ENCODE measurements around the gene LTC4S. TPM values are rescaled to one million over a fixed set of nuclear protein-coding genes. Genes with fewer than 3 reads are reported as not detected.

Gene LTC4S, protein sequence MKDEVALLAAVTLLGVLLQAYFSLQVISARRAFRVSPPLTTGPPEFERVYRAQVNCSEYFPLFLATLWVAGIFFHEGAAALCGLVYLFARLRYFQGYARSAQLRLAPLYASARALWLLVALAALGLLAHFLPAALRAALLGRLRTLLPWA
- 1.3 and 1.8 TPM in 2 replicates for total RNA-seq (ENCODE audit: low replicate concordance)

DNA sequence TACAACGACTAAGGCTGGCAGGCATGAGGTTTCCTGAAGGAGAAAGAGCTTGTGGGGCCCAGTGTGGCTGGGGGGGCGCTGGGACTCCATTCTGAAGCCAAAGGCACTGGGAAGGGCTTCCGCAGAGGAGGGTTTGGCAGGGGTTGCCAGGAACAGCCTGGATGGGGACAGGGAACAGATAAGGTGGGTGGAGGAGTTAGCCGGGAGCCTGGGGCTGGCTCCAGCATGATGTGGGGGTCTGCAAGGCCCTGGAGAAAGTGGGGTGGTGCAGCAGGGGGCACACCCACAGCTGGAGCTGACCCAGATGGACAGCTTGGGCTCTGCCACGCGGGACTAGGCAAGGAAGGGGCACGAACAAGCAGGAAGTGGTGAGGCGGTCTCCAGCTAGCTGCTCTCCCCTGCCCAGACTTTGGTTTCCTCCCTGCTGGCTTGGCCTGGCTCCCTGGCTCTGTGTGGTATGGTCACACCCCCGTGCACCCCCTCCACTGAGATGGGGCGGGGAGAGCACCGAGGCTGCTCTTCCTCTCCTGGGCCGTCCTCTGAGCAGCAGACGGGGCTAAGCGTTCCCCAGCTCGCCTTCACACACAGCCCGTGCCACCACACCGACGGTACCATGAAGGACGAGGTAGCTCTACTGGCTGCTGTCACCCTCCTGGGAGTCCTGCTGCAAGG lies at the start of gene LTC4S:
TSS of gene LTC4S (plus strand) at position 519 of the 672 bp plus-strand sequence. CDS start at position 614, 95 bp downstream.

GRCh38 chr5:179806250-179807048 lies 12.7 kb downstream of the LTC4S start, which contains the start of gene MGAT4B:
MGAT4B (minus strand) TSS chr5:179806866; CDS start chr5:179806583, 283 bp downstream.

GRCh38 chr5:179820483-179821297 lies 26.9 kb downstream of the LTC4S start, which contains the start of gene SQSTM1:
SQSTM1 (plus strand) TSS chr5:179820905; CDS start chr5:179820937, 32 bp downstream.

Other genes starting within 250 kb of the LTC4S start
- gene RUFY1, start 243.4 kb upstream of the LTC4S start, total RNA-seq (ENCODE audit: low replicate concordance) = 42.7 and 47.3 TPM in 2 replicates
- 499 and 848 TPM in 2 replicates for gene HNRNPH1, start 170.3 kb upstream of the LTC4S start, total RNA-seq (ENCODE audit: low replicate concordance)
- gene CBY3, start 113.0 kb upstream of the LTC4S start, total RNA-seq (ENCODE audit: low replicate concordance) = not detected in 2 replicates
- 626 and 2,020 TPM in 2 replicates for gene CANX, start 95.0 kb upstream of the LTC4S start, total RNA-seq (ENCODE audit: low replicate concordance)
- 2.2 and 4.7 TPM in 2 replicates for gene MAML1, start 61.2 kb upstream of the LTC4S start, total RNA-seq (ENCODE audit: low replicate concordance)
- 120 and 150 TPM in 2 replicates for gene MGAT4B, start 12.9 kb downstream of the LTC4S start, total RNA-seq (ENCODE audit: low replicate concordance)
- 446 and 623 TPM in 2 replicates for gene SQSTM1, start 26.9 kb downstream of the LTC4S start, total RNA-seq (ENCODE audit: low replicate concordance)
- gene MRNIP, start 64.8 kb downstream of the LTC4S start, total RNA-seq (ENCODE audit: low replicate concordance) = 8.6 and 14.4 TPM in 2 replicates
- 37.8 and 57.7 TPM in 2 replicates for gene TBC1D9B, start 113.9 kb downstream of the LTC4S start, total RNA-seq (ENCODE audit: low replicate concordance)

Measured in smooth muscle cell of the coronary artery (primary cell).